Cerebellar nuclear complex (tissue), 1 donor: ENCODE results near the gene ALK.

Experiments used
- DNase-seq, 2 experiments: peaks; one replicate each; lab custom pipeline; 2025; lab: John Stamatoyannopoulos, UW

ALK gene

DNA sequence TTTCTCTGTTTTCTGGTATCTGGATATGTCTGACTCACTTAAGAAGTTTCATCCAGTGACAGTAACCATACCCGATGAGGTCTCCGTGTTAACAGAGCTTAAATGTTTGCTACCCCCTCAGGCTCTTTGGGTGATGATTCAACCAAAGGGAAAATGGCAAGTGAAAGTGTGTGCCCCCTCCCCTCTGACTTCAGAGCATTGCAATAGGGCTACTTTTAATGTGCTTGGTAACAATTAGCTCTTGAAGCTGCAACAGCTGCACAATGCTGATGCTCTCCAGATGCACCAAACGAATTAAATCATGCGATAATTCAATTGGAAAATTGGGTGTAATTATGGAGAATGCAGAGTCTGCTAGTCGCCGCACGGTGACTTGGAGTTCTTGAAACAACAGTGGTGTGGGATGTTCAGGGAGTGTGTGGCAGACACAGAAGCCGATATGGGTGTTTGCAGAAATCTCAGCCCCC, 270.7 kb downstream of the ALK start:
- no peak for DNase-seq

DNA sequence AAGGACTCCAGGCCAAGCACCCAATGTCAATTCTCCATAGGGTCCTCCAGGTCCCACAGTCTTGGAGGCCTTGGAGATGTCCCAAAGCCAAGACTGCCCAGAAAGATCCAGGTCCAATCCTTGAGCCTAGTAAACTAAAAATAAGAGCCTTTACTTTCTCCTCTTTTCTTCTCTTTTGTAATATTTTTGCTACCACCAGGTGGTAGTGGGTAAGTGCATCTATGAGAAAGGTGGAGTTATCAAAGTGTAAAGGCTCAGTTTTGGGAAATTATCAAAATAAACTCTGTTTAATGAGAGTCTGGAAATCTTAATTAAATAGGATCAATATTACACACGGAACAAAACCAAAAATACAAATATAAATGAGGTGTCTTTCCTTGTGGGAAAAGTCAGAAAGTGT, 276.4 kb downstream of the ALK start:
- DNase-seq: no peak

DNA sequence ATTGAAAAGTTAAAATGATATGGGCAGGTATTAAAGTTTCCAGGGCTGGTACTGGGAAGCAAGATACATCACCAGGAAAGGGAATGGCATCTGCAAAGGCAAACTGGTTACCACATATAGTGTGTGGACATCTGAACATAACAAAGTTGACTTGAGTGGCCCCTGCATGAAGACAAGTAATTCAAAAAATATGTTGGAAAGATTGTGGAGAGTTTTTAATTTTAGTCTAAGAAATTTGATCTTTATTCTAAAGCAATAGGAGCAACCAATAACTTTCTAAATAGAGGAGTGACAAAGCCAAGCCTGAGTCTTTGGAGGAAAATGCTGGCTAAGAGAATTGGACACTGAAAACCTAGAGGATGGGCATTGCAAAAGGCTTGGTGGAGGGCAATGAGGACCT, 278.2 kb downstream of the ALK start:
- DNase-seq: no peak

- DNase-seq: no peak
Observed at GRCh38 chr2:29640360-29640759, 281.0 kb downstream of the ALK start.

DNA sequence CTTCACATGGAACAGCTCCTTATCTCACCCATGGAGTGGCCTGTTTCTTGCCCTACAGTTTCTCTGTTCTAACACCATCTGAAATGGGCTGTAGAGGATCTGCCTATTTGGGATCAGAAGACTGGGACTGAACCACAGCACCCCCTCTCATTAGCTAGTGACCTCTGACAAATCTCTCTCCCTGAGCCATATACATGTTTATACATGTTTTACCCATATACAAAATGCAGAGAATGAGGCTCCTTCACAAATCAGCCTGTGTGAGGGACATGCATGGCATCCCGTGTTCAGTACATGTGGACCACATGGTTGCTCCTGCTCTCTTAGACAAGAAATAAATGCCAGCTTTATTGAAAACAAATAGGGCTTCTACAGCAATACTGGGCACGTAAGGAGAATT, 282.7 kb downstream of the ALK start:
- no peak for DNase-seq

- no peak for DNase-seq
Observed at GRCh38 chr2:29634916-29635315, 286.5 kb downstream of the ALK start.

DNA sequence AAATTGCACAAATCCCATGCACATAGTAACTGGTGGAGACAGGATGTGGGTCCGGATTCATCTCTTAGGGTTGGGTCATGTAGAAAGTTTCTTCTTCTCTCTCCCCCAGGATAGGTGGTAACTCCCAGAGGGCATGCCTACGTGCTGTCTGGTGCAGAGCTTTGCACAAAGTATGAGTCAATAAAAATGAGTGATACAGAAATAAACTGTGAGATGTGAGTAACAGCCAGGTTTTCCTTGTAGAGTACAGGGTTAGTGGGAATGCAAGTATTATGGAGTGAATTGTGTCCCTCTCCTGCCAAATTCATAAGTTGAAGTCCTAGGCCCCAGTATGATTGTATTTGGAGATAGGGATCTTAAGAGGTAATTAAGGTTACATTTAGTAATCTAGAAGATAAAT, 289.4 kb downstream of the ALK start:
- DNase-seq: no peak

- DNase-seq: no peak
Observed at GRCh38 chr2:29629495-29629894, 291.9 kb downstream of the ALK start.

DNA sequence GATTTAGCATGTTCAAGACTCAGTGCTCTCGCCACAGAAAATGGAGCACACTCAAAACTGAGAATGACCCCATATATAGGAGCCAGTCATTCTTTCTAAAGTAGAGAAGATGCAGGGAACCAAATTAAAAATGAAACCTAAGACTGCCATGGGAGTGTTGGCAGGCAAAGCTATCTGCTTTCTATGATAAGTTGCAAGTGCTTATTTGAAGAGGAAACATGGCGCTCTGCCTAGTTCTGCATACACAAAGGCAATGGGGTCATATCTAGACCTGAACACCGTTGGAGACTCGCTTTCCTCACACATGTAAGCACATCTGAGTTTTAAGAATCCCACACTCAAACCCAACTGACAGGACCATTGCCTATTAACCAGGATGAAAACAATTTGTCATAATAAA, 292.5 kb downstream of the ALK start:
- DNase-seq: no peak

- no peak for DNase-seq
Observed at GRCh38 chr2:29628108-29628745, 293.2 kb downstream of the ALK start.

DNA sequence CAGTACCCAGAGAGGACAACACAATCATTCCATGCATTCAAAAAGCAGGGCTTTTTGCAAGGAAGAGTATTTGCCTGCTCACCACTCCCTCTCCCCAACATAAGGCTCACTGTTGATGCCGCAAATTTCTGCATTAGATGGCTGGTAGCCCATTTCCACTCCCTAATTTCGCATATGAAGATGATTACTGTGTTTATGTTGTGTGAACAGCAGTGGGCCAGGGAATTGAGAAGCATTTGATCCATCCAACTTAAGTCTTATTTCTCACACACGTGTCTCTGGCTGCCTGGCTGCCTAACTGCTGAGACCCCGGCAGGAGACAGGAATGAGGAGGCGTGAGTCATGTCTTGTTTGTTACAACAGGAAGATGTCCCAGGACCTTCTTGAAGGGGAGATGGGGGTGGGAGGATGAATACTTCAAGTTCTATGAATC, 294.1 kb downstream of the ALK start:
- no peak for DNase-seq

DNA sequence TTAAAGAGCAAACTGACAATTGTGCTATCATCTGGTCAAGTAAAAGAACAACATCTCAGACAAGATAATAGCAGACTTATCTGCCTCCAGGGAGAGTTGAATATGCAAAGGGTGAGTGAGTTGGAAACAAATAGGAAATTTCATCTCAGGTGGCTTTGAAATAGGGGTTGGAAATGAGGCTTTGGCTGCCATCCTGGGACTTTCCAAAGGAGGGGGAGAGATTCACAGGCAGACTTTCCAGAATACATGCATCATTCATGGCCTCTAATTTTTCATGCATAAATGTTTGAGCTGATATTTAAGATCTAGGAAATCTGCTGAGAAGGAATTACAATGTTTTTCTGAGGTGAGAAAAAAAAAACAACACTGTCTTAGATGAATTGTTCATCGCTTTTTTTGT, 300.5 kb downstream of the ALK start:
- no peak for DNase-seq

- DNase-seq: no peak
Observed at GRCh38 chr2:29619689-29620088, 301.7 kb downstream of the ALK start.

DNA sequence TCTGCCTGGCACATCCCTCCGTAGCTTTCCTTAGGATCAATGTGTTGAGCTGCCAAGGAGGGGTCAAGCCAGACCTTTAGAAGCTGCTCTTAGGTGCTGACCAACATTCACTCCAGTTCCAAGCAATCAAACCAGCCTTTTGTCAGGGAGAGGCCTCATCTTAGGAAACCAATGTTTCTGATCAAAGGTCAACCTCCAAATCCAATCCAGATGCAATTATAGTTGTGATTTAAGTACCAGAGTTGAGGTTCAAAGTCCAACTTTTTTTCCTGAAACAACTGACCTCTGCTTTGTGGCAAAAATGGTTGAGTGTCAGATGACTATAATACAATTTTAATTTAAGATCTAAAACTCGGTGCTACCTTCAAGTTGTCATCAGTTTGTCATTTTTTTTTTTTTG, 303.4 kb downstream of the ALK start:
- no peak for DNase-seq

- no peak for DNase-seq
Observed at GRCh38 chr2:29617351-29617750, 304.0 kb downstream of the ALK start.

DNA sequence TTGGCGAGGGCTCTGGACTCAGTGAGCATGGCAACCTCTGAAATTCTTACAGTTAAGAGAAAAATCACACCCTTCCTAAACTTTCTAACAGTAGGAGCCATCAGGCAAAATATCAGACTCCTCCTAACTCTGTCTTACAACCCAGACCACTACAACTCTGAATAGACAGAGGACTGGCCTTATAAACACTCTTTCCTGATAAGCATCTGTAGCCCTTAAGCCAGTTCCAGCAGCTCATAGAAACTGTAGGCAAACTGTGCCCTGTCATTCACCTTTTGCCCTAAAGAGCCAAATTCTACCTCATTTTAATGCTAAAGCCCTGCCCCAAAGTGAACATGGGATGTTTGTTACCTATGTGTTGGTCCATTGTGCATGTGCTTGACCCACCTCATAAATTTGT, 304.8 kb downstream of the ALK start:
- DNase-seq: no peak

GRCh38 chr2:29615841-29616240, 305.5 kb downstream of the ALK start:
- DNase-seq: no peak

DNA sequence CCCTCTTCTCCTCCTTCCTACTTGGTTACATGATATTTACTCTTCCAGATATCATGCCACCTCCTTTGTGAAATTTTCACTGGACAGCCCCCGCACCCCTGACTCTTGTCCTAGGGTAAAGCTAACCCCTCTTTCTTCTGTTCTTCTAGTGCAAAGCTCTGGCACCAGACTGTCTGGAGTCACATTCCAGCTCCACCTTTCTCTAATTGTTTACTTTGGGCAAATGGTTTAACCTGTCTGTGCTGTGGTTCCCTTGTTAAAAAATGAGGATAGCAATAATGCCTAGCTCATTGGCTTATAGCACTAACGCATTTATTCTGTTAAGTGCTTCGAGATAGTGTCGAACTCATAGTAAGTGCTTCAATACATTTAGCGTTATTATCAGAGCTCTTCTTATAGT, 306.2 kb downstream of the ALK start:
- no peak for DNase-seq

- no peak for DNase-seq
Observed at GRCh38 chr2:29614295-29614830, 307.0 kb downstream of the ALK start.

GRCh38 chr2:29613792-29614266, 307.6 kb downstream of the ALK start:
- DNase-seq: no peak

- DNase-seq: no peak
Observed at GRCh38 chr2:29613067-29613466, 308.3 kb downstream of the ALK start.

GRCh38 chr2:29612568-29612967, 308.8 kb downstream of the ALK start:
- DNase-seq: no peak

DNA sequence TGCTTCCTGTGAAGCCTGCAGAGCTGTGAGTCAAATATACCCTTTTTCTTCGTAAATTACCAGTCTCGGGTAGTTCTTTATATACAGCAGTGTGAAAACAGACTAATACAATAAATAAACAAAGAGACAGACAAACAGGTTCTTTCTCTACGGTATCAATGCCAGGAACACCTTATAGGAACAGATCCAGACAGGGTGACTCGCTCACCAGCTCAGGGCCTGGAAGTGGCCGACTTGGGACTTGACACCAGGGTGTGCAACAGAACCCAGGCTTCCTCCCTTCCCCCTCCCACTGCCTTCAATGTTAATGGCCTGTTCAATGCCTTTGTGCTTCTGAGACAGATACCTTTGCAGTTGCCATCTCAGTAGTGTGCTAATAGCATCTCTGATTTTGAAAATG, 309.5 kb downstream of the ALK start:
- DNase-seq: no peak

GRCh38 chr2:29611261-29611660, 310.1 kb downstream of the ALK start:
- no peak for DNase-seq
